Sigmoid colon (tissue), 7 donors: ENCODE results near the gene CNBP. TPM values are rescaled to one million over a fixed set of nuclear protein-coding genes. Genes with fewer than 3 reads are reported as not detected.
"Not testable (repeated sequence)": the region's sequence is repeated elsewhere in the genome, so short reads cannot be mapped to it uniquely, and the experiment has no call there.

Experiments
- DNase-seq: peaks from one replicate; pipeline ENCODE4 v3.0.0-alpha.2; 2019
- H3K27ac ChIP-seq, 4 donors: fragments of 200-600 bp; sonication (generic); one replicate each; pipeline ENCODE4 v1.5.1; 2016 to 2019; ENCODE audit warnings: mild to moderate bottlenecking in 1 of 4
- H3K27me3 ChIP-seq, 3 donors: fragments of 200-600 bp; sonication (generic); one replicate each; pipeline ENCODE4 v1.5.1; 2019; ENCODE audit warnings: mild to moderate bottlenecking in 1 of 3
- H3K36me3 ChIP-seq, 4 donors: fragments of 200-600 bp; sonication (generic); one replicate each; pipeline ENCODE4 v1.5.1; 2016 to 2019
- H3K4me1 ChIP-seq, 4 donors: fragments of 200-600 bp; sonication (generic); one replicate each; pipeline ENCODE4 v1.5.1; 2017 to 2019
- H3K4me3 ChIP-seq, 4 donors: fragments of 200-600 bp; sonication (generic); one replicate each; pipeline ENCODE4 v1.5.1; 2017 to 2019; ENCODE audit warnings: mild to moderate bottlenecking in 2 of 4, moderate library complexity in 1 of 4
- H3K9me3 ChIP-seq, 4 donors: fragments of 200-600 bp in 3 of 4; sonication (generic) in 3 of 4; one replicate each; pipeline versions ENCODE4 v1.5.1 to v1.6.1; 2013 to 2019
- CTCF ChIP-seq, 4 experiments: fragments of 450-650 bp in 3 of 4; fragments of 200-600 bp in 1 of 4; IDR thresholded peaks; one replicate each; pipeline ENCODE4 v1.5.1; 2016 to 2019; ENCODE audit warnings: antibody characterized with exemption in 4 of 4, mild to moderate bottlenecking in 3 of 4, moderate library complexity in 2 of 4
- EP300 ChIP-seq, 4 donors: sonication (generic); formaldehyde crosslinking; IDR thresholded peaks; one replicate each; pipeline ENCODE4 v1.6.1; 2017; ENCODE audit warnings: antibody characterized with exemption in 4 of 4
- POLR2A ChIP-seq, 2 donors: fragments of 450-650 bp; IDR thresholded peaks; one replicate each; pipeline ENCODE4 v1.6.1; 2016; ENCODE audit warnings: antibody characterized with exemption in 2 of 2, mild to moderate bottlenecking in 2 of 2, moderate library complexity in 2 of 2
- POLR2AphosphoS5 ChIP-seq, 4 donors: sonication (generic); formaldehyde crosslinking; IDR thresholded peaks; one replicate each; pipeline ENCODE4 v1.6.1; 2017; ENCODE audit warnings: antibody characterized with exemption in 4 of 4
- WGBS, 2 donors: extraction: QIAGEN DNeasy Blood & Tissue Kit; methylation state at CpG; one replicate each; pipeline ENCODE4 v1.1.7; 2013; 5-methylcytosine and 5-hydroxymethylcytosine counted together
- intact Hi-C: fragments of 100-400 bp; cut with DNase I; formaldehyde crosslinking; loops from one replicate; pipeline ENCODE4 v1.15.1; 2023
- polyA plus RNA-seq, 3 donors: library from polyadenylated mRNA; stranded (reverse); fragments of 200-250 nt; gene quantifications; one replicate each; pipeline ENCODE4 v1.2.3, GENCODE V29; 2013
- total RNA-seq, 4 donors: library from RNA; depleted of rRNA; stranded (reverse); fragments of >200 nt; gene quantifications; one replicate each; pipeline ENCODE4 v1.1.0, GENCODE V29; 2016
- donor health status: healthy with polysubstance abuse.
- donor health status: Bipolar disorder and iron deficiency.
- donor health status: healthy.

CNBP gene
- total and polyA plus RNA-seq, 7 donors = 251 to 687 (median 398) TPM

- TF ChIP-seq POLR2A (IDR thresholded peaks at IDR 0.05) = no peak
- peak in 1 of 4 experiments; percentile 21 for TF ChIP-seq CTCF (IDR thresholded peaks at IDR 0.05)
- TF ChIP-seq EP300 (IDR thresholded peaks at IDR 0.05) = no peak
- TF ChIP-seq POLR2AphosphoS5 (IDR thresholded peaks at IDR 0.05) = peak in 3 of 4 donors; percentile 53 to 74 (median 64)
- intact Hi-C loops = loop anchor here (5.0 kb wide), 1 partner anchor 43 kb away; the partner anchor contains the start of gene CNBP
- Histone ChIP-seq H3K9me3 (no peaks in the 10 kb centered on the region), H3K27ac (peak overlapping the region; percentile 77 to 92 (median 80)), H3K4me3 (peak overlapping the region in 3 of 4 donors; percentile 4 to 24 (median 6)), H3K4me1 (peaks cover 0 to 45% (median 43%) of the 10 kb centered on the region in 4 donors), H3K27me3 (no peaks in the 10 kb centered on the region), H3K36me3 (no peaks in the 10 kb centered on the region)
- 1 to 5% methylated on average over 9 of the region's 9 CpGs for WGBS, 2 donors
- peak; percentile 91 for DNase-seq
Measured at GRCh38 chr3:129224984-129225393, 41.3 kb upstream of the CNBP start.

- intact Hi-C loops, H3K27me3 ChIP-seq, H3K36me3 ChIP-seq, H3K4me3 ChIP-seq, DNase-seq, H3K9me3 ChIP-seq: not testable (repeated sequence)
- Histone ChIP-seq H3K4me1 (peaks cover 0 to 44% (median 43%) of the 10 kb centered on the region in 4 donors), H3K27ac (peak overlapping the region; percentile 77 to 92 (median 80))
- WGBS, 2 donors = 24 to 71% methylated on average over 1 of the region's 1 CpG
Measured at GRCh38 chr3:129224387-129224786, 40.7 kb upstream of the CNBP start.

DNA sequence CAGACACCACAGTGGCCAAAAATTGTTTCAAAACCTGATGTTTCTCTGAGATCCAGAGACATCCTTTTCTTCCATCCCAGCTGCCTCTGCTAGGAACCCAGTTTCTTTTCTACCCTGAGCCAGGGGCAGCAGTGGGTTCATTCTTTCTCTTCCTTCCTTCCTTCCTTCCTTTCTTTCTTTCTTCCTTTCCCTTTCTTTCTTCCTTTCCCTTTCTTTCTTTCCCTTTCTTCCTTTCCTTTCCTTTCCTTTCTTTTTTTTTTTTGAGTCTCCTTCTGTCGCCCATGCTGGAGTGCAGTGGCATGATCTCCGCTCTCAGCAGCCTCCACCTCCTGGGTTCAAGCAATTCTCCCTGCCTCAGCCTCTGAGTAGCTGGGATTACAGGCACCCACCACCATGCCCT lies 35.0 kb upstream of the CNBP start:
- no peaks in the 10 kb centered on the region for H3K4me1 ChIP-seq
- H3K27me3 ChIP-seq = no peaks in the 10 kb centered on the region
- DNase-seq = no peak
- no peak overlapping the region for H3K4me3 ChIP-seq
- 92% methylated on average over 2 of the region's 2 CpGs for WGBS, 2 donors
- TF ChIP-seq POLR2A (IDR thresholded peaks at IDR 0.05) (no peak), CTCF (IDR thresholded peaks at IDR 0.05) (no peak), EP300 (IDR thresholded peaks at IDR 0.05) (no peak), POLR2AphosphoS5 (IDR thresholded peaks at IDR 0.05) (no peak)
- H3K9me3 ChIP-seq = no peaks in the 10 kb centered on the region
- H3K27ac ChIP-seq = no peak overlapping the region
- intact Hi-C loops = no loop called here
- no peaks in the 10 kb centered on the region for H3K36me3 ChIP-seq

- DNase-seq = peak; percentile 14
- H3K4me3 ChIP-seq = no peak overlapping the region
- no peaks in the 10 kb centered on the region for H3K9me3 ChIP-seq
- H3K27ac ChIP-seq = no peak overlapping the region
- H3K4me1 ChIP-seq = peaks cover 0 to 19% (median 15%) of the 10 kb centered on the region in 4 donors
- intact Hi-C loops = no loop called here
- no peaks in the 10 kb centered on the region for H3K36me3 ChIP-seq
- TF ChIP-seq POLR2A (IDR thresholded peaks at IDR 0.05) (no peak), EP300 (IDR thresholded peaks at IDR 0.05) (no peak), CTCF (IDR thresholded peaks at IDR 0.05) (no peak), POLR2AphosphoS5 (IDR thresholded peaks at IDR 0.05) (no peak)
- WGBS, 2 donors = 96 to 97% methylated on average over 5 of the region's 5 CpGs
- no peaks in the 10 kb centered on the region for H3K27me3 ChIP-seq
Measured at GRCh38 chr3:129213238-129213637, 29.5 kb upstream of the CNBP start.

GRCh38 chr3:129211772-129212171 lies 28.1 kb upstream of the CNBP start:
- peak; percentile 87 for DNase-seq
- 7 to 41% methylated on average over 6 of the region's 6 CpGs for WGBS, 2 donors

More at GRCh38 chr3:129211772-129212171, 28.1 kb upstream of the CNBP start:
- Histone ChIP-seq H3K27me3 (no peaks in the 10 kb centered on the region), H3K27ac (peak overlapping the region in 3 of 4 donors; percentile 51 to 67 (median 65)), H3K36me3 (no peaks in the 10 kb centered on the region), H3K4me3 (no peak overlapping the region), H3K4me1 (peaks cover 0 to 33% (median 21%) of the 10 kb centered on the region in 4 donors), H3K9me3 (no peaks in the 10 kb centered on the region)
- intact Hi-C loops = no loop called here
- TF ChIP-seq CTCF (IDR thresholded peaks at IDR 0.05) (no peak), EP300 (IDR thresholded peaks at IDR 0.05) (no peak), POLR2AphosphoS5 (IDR thresholded peaks at IDR 0.05) (peak in 3 of 4 donors; percentile 33 to 61 (median 38))
